SK-N-SH (cell line): ENCODE data around the gene EPHB2. TPM values are rescaled to one million over a fixed set of nuclear protein-coding genes. Genes with fewer than 3 reads are reported as not detected.

Experiments
- CTCF ChIA-PET: fragments of 300-600, 350-600 bp; formaldehyde crosslinking; extraction: SDS; loops from one replicate; lab custom pipeline; 2021; lab: Yijun Ruan, JAX
- POLR2A ChIA-PET: fragments of 350-600 bp; sonication (Branson Sonifier 250); formaldehyde crosslinking; extraction: SDS; loops from one replicate; lab custom pipeline; 2020; ENCODE audit warnings: antibody characterized with exemption, inconsistent platforms; lab: Yijun Ruan, JAX
- DNase-seq: peaks from one replicate; pipeline ENCODE4 v3.0.0; 2012
- H2AFZ ChIP-seq: fragments of 200-600 bp; sonication (generic); 2 replicates; pipeline ENCODE4 v1.8.1; 2016; ENCODE audit warnings: antibody characterized with exemption, mild to moderate bottlenecking, low read depth
- H3F3A ChIP-seq: fragments of 200-600 bp; sonication (generic); replicated peaks from 2 replicates; pipeline ENCODE3; 2016; ENCODE audit warnings: antibody characterized with exemption, mild to moderate bottlenecking; ENCODE audit not compliant: insufficient read depth
- H3K27ac ChIP-seq, 2 experiments: fragments of 200-500 bp in 1 of 2; fragments of 200-600 bp in 1 of 2; sonication (Bioruptor generic) in 1 of 2; sonication (generic), shearing (Covaris generic) in 1 of 2; 2 replicates each; pipeline versions ENCODE4 v1.5.1 to v1.6.1; 2014 to 2016; ENCODE audit warnings: low read depth in 2 of 2, inconsistent platforms in 1 of 2, low read length in 1 of 2, mild to moderate bottlenecking in 1 of 2, mixed read lengths in 1 of 2
- H3K27me3 ChIP-seq: fragments of 200-600 bp; sonication (generic), shearing (Covaris generic); 2 replicates; pipeline ENCODE4 v1.6.1; 2016; ENCODE audit warnings: mixed run types; ENCODE audit not compliant: insufficient read depth
- H3K36me3 ChIP-seq, 2 experiments: fragments of 200-500 bp in 1 of 2; fragments of 200-600 bp in 1 of 2; sonication (Bioruptor generic) in 1 of 2; sonication (generic) in 1 of 2; replicated peaks in 1 of 2; 2 replicates each; pipeline versions ENCODE3 to v1.5.1; 2014 to 2016; ENCODE audit warnings: low read length in 1 of 2, mild to moderate bottlenecking in 1 of 2; ENCODE audit not compliant: insufficient read depth in 2 of 2, control insufficient read depth in 1 of 2
- H3K4me1 ChIP-seq, 2 experiments: fragments of 200-500 bp in 1 of 2; fragments of 200-600 bp in 1 of 2; sonication (Bioruptor generic) in 1 of 2; sonication (generic), shearing (Covaris generic) in 1 of 2; 2 replicates each; pipeline versions ENCODE4 v1.5.1 to v1.6.1; 2014 to 2016; ENCODE audit warnings: low read depth in 1 of 2, low read length in 1 of 2, mixed run types in 1 of 2; ENCODE audit not compliant: insufficient read depth in 2 of 2, control insufficient read depth in 1 of 2
- H3K4me2 ChIP-seq: fragments of 200-600 bp; sonication (generic), shearing (Covaris generic); 2 replicates; pipeline ENCODE4 v1.6.1; 2017; ENCODE audit warnings: mixed run types
- H3K4me3 ChIP-seq, 2 experiments: fragments of 200-500 bp in 1 of 2; fragments of 200-600 bp in 1 of 2; sonication (Bioruptor generic) in 1 of 2; sonication (generic), shearing (Covaris generic) in 1 of 2; 2 replicates each; pipeline versions ENCODE4 v1.5.1 to v1.8.1; 2014 to 2016; ENCODE audit warnings: low read depth in 2 of 2, inconsistent platforms in 1 of 2, low read length in 1 of 2, mild to moderate bottlenecking in 1 of 2, mixed read lengths in 1 of 2, moderate library complexity in 1 of 2
- H3K79me2 ChIP-seq: fragments of 200-600 bp; sonication (generic); 2 replicates; pipeline ENCODE4 v1.8.1; 2017; ENCODE audit warnings: mild to moderate bottlenecking; ENCODE audit not compliant: insufficient read depth
- H3K9ac ChIP-seq: fragments of 200-600 bp; sonication (generic); 2 replicates; pipeline ENCODE4 v1.6.1; 2017; ENCODE audit warnings: mixed run types
- H3K9me2 ChIP-seq: fragments of 200-600 bp; sonication (generic); 2 replicates; pipeline ENCODE4 v1.6.1; 2017; ENCODE audit warnings: mixed run types
- H3K9me3 ChIP-seq: fragments of 200-600 bp; sonication (generic); 2 replicates; pipeline ENCODE4 v1.6.1; 2017; ENCODE audit warnings: mixed run types, mild to moderate bottlenecking, moderate library complexity
- H4K20me1 ChIP-seq: fragments of 200-600 bp; sonication (generic); 2 replicates; pipeline ENCODE4 v1.6.1; 2017; ENCODE audit warnings: mild to moderate bottlenecking, mixed run types; ENCODE audit not compliant: insufficient read depth
- CHD2 ChIP-seq: fragments of 150-350 bp; IDR thresholded peaks from 2 replicates; pipeline ENCODE4 v1.6.1; 2018; ENCODE audit warnings: low read length; ENCODE audit not compliant: partially characterized antibody
- EP300 ChIP-seq, 2 experiments: IDR thresholded peaks; 2 replicates each; pipeline versions ENCODE4 v1.4.0 to v1.6.1; 2012; ENCODE audit warnings: borderline replicate concordance in 1 of 2, low read depth in 1 of 2, low read length in 1 of 2
- GABPA ChIP-seq: IDR thresholded peaks from 2 replicates; pipeline ENCODE4 v1.4.0; 2012; ENCODE audit warnings: low read depth, mild to moderate bottlenecking
- GATA2 ChIP-seq: sonication (generic); formaldehyde crosslinking; IDR thresholded peaks from 2 replicates; pipeline ENCODE4 v1.5.0; 2020; ENCODE audit warnings: mild to moderate bottlenecking, missing genetic modification reagents
- POLR2AphosphoS5 ChIP-seq: IDR thresholded peaks from 2 replicates; pipeline ENCODE4 v1.6.1; 2012; ENCODE audit warnings: low read depth, low read length
- RCOR1 ChIP-seq: fragments of 150-350 bp; IDR thresholded peaks from 2 replicates; pipeline ENCODE4 v1.6.1; 2017; ENCODE audit warnings: antibody characterized with exemption, low read length
- RFX5 ChIP-seq: IDR thresholded peaks from 2 replicates; pipeline ENCODE4 v1.6.1; 2012; ENCODE audit warnings: mild to moderate bottlenecking, improper control_type of control experiment, low read length
- TEAD4 ChIP-seq: IDR thresholded peaks from 2 replicates; pipeline ENCODE4 v1.4.0; 2012; ENCODE audit warnings: mild to moderate bottlenecking, borderline replicate concordance; ENCODE audit not compliant: insufficient read depth
- WGBS: methylation state at CpG from one replicate; pipeline ENCODE4 v1.1.6; 2017; ENCODE audit warnings: low lambda C conversion rate; 5-methylcytosine and 5-hydroxymethylcytosine counted together
- polyA plus RNA-seq, 3 experiments: library from polyadenylated mRNA; depleted of rRNA; stranded (reverse); fragments of >200 nt; gene quantifications; 2 replicates each; pipeline ENCODE4 v1.2.3, GENCODE V29; 2012
- TF ChIP-seq, protein P1 (sequence below): IDR thresholded peaks from 2 replicates; pipeline ENCODE4 v1.4.0; 2012; ENCODE audit warnings: low read depth, borderline replicate concordance
- TF ChIP-seq, protein P2 (sequence below): IDR thresholded peaks from 2 replicates; pipeline ENCODE4 v1.4.0; 2012; ENCODE audit warnings: low read depth
- TF ChIP-seq, protein P3 (sequence below): fragments of 150-350 bp; IDR thresholded peaks from 2 replicates; pipeline ENCODE4 v1.6.1; 2017; ENCODE audit warnings: antibody characterized with exemption, low read length, low read depth, borderline replicate concordance
- TF ChIP-seq, protein P4 (sequence below): IDR thresholded peaks from 2 replicates; pipeline ENCODE4 v1.4.0; 2012; ENCODE audit warnings: low read depth, borderline replicate concordance

The EPHB2 gene
- polyA plus RNA-seq, 1 of the 3 experiments (the other 2 are of a cell fraction), result 25.2 TPM

DNA sequence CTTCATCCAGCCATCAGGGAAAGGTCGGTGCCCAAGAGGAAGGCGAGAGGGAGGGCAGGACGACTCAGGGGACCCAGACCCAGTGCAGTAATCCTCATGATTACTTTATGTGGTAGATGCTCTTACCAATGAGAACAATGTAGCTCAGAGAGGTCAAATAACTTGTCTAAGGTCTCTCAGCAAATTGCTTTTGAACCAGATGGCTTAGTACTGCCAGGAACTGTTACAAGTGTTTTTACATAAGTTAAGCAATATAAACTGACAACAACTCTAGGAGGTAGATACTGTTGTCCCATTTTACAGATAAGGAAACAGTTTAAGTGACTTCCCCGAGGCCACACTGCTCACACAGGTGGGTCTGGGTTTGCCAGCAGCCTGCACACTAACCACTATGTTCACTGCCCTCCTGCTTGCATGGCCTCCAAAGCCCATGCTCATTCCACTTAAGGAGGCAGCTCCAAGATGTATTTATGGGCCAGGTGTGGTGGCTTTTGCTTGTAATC lies 150.3 kb downstream of the EPHB2 start:
- H4K20me1 ChIP-seq, result no peaks in the 10 kb centered on the region
- no peak overlapping the region for H3K4me3 ChIP-seq
- TF ChIP-seq POLR2AphosphoS5, result no peak
- TF ChIP-seq, protein P1, sequence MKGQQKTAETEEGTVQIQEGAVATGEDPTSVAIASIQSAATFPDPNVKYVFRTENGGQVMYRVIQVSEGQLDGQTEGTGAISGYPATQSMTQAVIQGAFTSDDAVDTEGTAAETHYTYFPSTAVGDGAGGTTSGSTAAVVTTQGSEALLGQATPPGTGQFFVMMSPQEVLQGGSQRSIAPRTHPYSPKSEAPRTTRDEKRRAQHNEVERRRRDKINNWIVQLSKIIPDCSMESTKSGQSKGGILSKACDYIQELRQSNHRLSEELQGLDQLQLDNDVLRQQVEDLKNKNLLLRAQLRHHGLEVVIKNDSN, result no peak
- no peak for TF ChIP-seq RCOR1
- TF ChIP-seq RFX5, result no peak
- no peak for TF ChIP-seq EP300 (IDR thresholded peaks at IDR 0.05; ENCODE audit: borderline replicate concordance in 1 of 2, low read depth in 1 of 2, low read length in 1 of 2)
- no peak for TF ChIP-seq GATA2 (CRISPR knock-in tag)
- no peak for TF ChIP-seq GABPA
- TF ChIP-seq, protein P2, sequence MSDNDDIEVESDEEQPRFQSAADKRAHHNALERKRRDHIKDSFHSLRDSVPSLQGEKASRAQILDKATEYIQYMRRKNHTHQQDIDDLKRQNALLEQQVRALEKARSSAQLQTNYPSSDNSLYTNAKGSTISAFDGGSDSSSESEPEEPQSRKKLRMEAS, result no peak
- TF ChIP-seq TEAD4, result no peak
- TF ChIP-seq, protein P3, sequence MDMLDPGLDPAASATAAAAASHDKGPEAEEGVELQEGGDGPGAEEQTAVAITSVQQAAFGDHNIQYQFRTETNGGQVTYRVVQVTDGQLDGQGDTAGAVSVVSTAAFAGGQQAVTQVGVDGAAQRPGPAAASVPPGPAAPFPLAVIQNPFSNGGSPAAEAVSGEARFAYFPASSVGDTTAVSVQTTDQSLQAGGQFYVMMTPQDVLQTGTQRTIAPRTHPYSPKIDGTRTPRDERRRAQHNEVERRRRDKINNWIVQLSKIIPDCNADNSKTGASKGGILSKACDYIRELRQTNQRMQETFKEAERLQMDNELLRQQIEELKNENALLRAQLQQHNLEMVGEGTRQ, result no peak
- no peak for TF ChIP-seq CHD2
- TF ChIP-seq, protein P4, sequence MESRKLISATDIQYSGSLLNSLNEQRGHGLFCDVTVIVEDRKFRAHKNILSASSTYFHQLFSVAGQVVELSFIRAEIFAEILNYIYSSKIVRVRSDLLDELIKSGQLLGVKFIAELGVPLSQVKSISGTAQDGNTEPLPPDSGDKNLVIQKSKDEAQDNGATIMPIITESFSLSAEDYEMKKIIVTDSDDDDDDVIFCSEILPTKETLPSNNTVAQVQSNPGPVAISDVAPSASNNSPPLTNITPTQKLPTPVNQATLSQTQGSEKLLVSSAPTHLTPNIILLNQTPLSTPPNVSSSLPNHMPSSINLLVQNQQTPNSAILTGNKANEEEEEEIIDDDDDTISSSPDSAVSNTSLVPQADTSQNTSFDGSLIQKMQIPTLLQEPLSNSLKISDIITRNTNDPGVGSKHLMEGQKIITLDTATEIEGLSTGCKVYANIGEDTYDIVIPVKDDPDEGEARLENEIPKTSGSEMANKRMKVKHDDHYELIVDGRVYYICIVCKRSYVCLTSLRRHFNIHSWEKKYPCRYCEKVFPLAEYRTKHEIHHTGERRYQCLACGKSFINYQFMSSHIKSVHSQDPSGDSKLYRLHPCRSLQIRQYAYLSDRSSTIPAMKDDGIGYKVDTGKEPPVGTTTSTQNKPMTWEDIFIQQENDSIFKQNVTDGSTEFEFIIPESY, result no peak
- DNase-seq, result no peak
- H3K9me3 ChIP-seq, result no peaks in the 10 kb centered on the region
- no peak overlapping the region for H3K4me2 ChIP-seq
- H3K4me1 ChIP-seq, result peaks cover 8 to 9% of the 10 kb centered on the region in 2 experiments; a peak in 3 of 4 replicates
- POLR2A ChIA-PET, result no interaction called here
- H3K27ac ChIP-seq, result peak overlapping the region in 1 of 2 experiments; percentile 31; a peak in 1 of 4 replicates
- H2AFZ ChIP-seq, result no peak overlapping the region
- H3K9me2 ChIP-seq, result no peaks in the 10 kb centered on the region
- peaks cover 6 to 10% of the 10 kb centered on the region in 2 experiments for H3K36me3 ChIP-seq
- CTCF ChIA-PET, result interaction anchor here (0.7 to 9.8 kb wide), 26 partner anchors 10 to 324 kb away, joined by 3 to 166 read pairs (median 8); no protein-coding TSS in a partner anchor
- 97% methylated on average over 3 of the region's 4 CpGs for WGBS
- H3K27me3 ChIP-seq, result no peaks in the 10 kb centered on the region
- no peaks in the 10 kb centered on the region for H3K79me2 ChIP-seq
- H3K9ac ChIP-seq, result no peak overlapping the region
- peaks cover 7% of the 10 kb centered on the region for H3F3A ChIP-seq
